H54 (cell line): ENCODE data around the gene MED27.

Experiments used
- DNase-seq: peaks from one replicate; pipeline ENCODE4 v3.0.0; 2011; ENCODE audit warnings: low spot score, mixed read lengths; ENCODE audit not compliant: insufficient read length
- FAIRE-seq: peaks from 3 replicates; lab custom pipeline; 2011; peaks lifted over from hg19 to GRCh38; lab: Jason Lieb, UNC
- POLR2A ChIP-seq: IDR thresholded peaks from 2 replicates; pipeline ENCODE4 v1.6.1; 2011; ENCODE audit warnings: low read depth, mild to moderate bottlenecking, low read length

The MED27 gene

GRCh38 chr9:131862261-131862660, 217.4 kb downstream of the MED27 start:
- no peak for TF ChIP-seq POLR2A
- DNase-seq (no peak), FAIRE-seq (no peak)

- no peak for TF ChIP-seq POLR2A
- no peak for FAIRE-seq
Measured at GRCh38 chr9:131860430-131860829, 219.2 kb downstream of the MED27 start.

GRCh38 chr9:131858147-131858546, 221.5 kb downstream of the MED27 start:
- no peak for TF ChIP-seq POLR2A
- FAIRE-seq = no peak
- no peak for DNase-seq

More at GRCh38 chr9:131860430-131860829, 219.2 kb downstream of the MED27 start:
- no peak for DNase-seq

- no peak for DNase-seq
- TF ChIP-seq POLR2A = no peak
- FAIRE-seq = no peak
Measured at GRCh38 chr9:131856105-131856504, 223.6 kb downstream of the MED27 start.

- DNase-seq (no peak), FAIRE-seq (no peak)
- TF ChIP-seq POLR2A = no peak
Measured at GRCh38 chr9:131854896-131855613, 224.6 kb downstream of the MED27 start.

- no peak for TF ChIP-seq POLR2A
- DNase-seq = no peak
- no peak for FAIRE-seq
Measured at GRCh38 chr9:131854334-131854733, 225.3 kb downstream of the MED27 start.

GRCh38 chr9:131853434-131853833, 226.2 kb downstream of the MED27 start:
- no peak for TF ChIP-seq POLR2A
- no peak for DNase-seq
- no peak for FAIRE-seq

GRCh38 chr9:131851414-131851813, 228.3 kb downstream of the MED27 start:
- no peak for FAIRE-seq

GRCh38 chr9:131849391-131849790, 230.3 kb downstream of the MED27 start:
- no peak for FAIRE-seq
- no peak for DNase-seq
- no peak for TF ChIP-seq POLR2A

More at GRCh38 chr9:131851414-131851813, 228.3 kb downstream of the MED27 start:
- no peak for DNase-seq
- no peak for TF ChIP-seq POLR2A

- DNase-seq (no peak), FAIRE-seq (no peak)
- no peak for TF ChIP-seq POLR2A
Measured at GRCh38 chr9:131848570-131849160, 231.0 kb downstream of the MED27 start.

GRCh38 chr9:131847665-131848354, 231.9 kb downstream of the MED27 start:
- no peak for TF ChIP-seq POLR2A
- DNase-seq (no peak), FAIRE-seq (no peak)

GRCh38 chr9:131845305-131846298, 234.1 kb downstream of the MED27 start:
- FAIRE-seq (no peak), DNase-seq (no peak)
- no peak for TF ChIP-seq POLR2A

GRCh38 chr9:131844745-131845118, 234.9 kb downstream of the MED27 start:
- DNase-seq (no peak), FAIRE-seq (no peak)
- no peak for TF ChIP-seq POLR2A
